Inferior parietal cortex (tissue), 1 donor: Measurements from ENCODE around the gene NT5C.

Experiments
- DNase-seq: peaks from one replicate; pipeline ENCODE4 v3.0.0-alpha.2; 2016; ENCODE audit errors: extremely low spot score

NT5C gene

GRCh38 chr17:75116737-75117136 is 14.8 kb downstream of the NT5C start:
- no peak for DNase-seq

GRCh38 chr17:75115555-75115954 is 16.0 kb downstream of the NT5C start:
- no peak for DNase-seq

GRCh38 chr17:75114552-75115314 is 16.8 kb downstream of the NT5C start:
- DNase-seq = no peak

GRCh38 chr17:75113798-75114551 is 17.6 kb downstream of the NT5C start:
- peak; percentile 94 for DNase-seq

- no peak for DNase-seq
These were observed 19.7 kb downstream of the NT5C start for GRCh38 chr17:75111777-75112335.

- DNase-seq = no peak
These were observed 21.2 kb downstream of the NT5C start for GRCh38 chr17:75110234-75110937.

GRCh38 chr17:75109407-75110233 is 21.9 kb downstream of the NT5C start, which contains the start of gene ARMC7:
ARMC7 (plus strand) TSS chr17:75109969; CDS start chr17:75110289, 320 bp downstream.
- DNase-seq = peak; percentile 88

GRCh38 chr17:75109046-75109406 is 22.5 kb downstream of the NT5C start:
- DNase-seq = no peak

- no peak for DNase-seq
These were observed 23.3 kb downstream of the NT5C start for GRCh38 chr17:75108193-75108592.

GRCh38 chr17:75105126-75106080 is 26.1 kb downstream of the NT5C start:
- DNase-seq = no peak

- DNase-seq = no peak
These were observed 27.7 kb downstream of the NT5C start for GRCh38 chr17:75103601-75104554.

- DNase-seq = no peak
These were observed 29.1 kb downstream of the NT5C start for GRCh38 chr17:75102385-75102821.

- no peak for DNase-seq
These were observed 31.5 kb downstream of the NT5C start for GRCh38 chr17:75099881-75100595.

GRCh38 chr17:75098861-75099260 is 32.7 kb downstream of the NT5C start:
- no peak for DNase-seq

- no peak for DNase-seq
These were observed 33.7 kb downstream of the NT5C start for GRCh38 chr17:75097865-75098264.

- DNase-seq = no peak
These were observed 35.4 kb downstream of the NT5C start for GRCh38 chr17:75096082-75096625.

GRCh38 chr17:75094871-75095399 is 36.6 kb downstream of the NT5C start:
- DNase-seq = no peak
